GM23248 (cell line): ENCODE measurements around the gene EP400. TPM values are rescaled to one million over a fixed set of nuclear protein-coding genes. Genes with fewer than 3 reads are reported as not detected.

Source experiments
- DNase-seq: peaks from one replicate; pipeline ENCODE4 v3.0.0-alpha.2; 2015
- H2AFZ ChIP-seq: fragments of 200-600 bp; sonication (generic); 2 replicates; pipeline ENCODE4 v1.6.1; 2016; ENCODE audit warnings: antibody characterized with exemption
- H3F3A ChIP-seq: fragments of 200-600 bp; sonication (generic); 2 replicates; pipeline ENCODE4 v1.6.1; 2016; ENCODE audit warnings: mild to moderate bottlenecking, antibody characterized with exemption, mixed run types; ENCODE audit not compliant: insufficient read depth
- H3K27ac ChIP-seq: fragments of 200-600 bp; sonication (generic); 2 replicates; pipeline ENCODE4 v1.5.1; 2016; ENCODE audit warnings: mild to moderate bottlenecking
- H3K27me3 ChIP-seq: fragments of 200-600 bp; sonication (generic); replicated peaks from 2 replicates; pipeline ENCODE4 v1.6.1; 2016; ENCODE audit warnings: mild to moderate bottlenecking; ENCODE audit not compliant: insufficient read depth
- H3K36me3 ChIP-seq: fragments of 200-600 bp; sonication (generic); 2 replicates; pipeline ENCODE4 v1.6.1; 2016; ENCODE audit warnings: low read depth, mild to moderate bottlenecking
- H3K4me1 ChIP-seq: fragments of 200-600 bp; sonication (generic); 2 replicates; pipeline ENCODE4 v1.6.1; 2016; ENCODE audit warnings: mild to moderate bottlenecking; ENCODE audit not compliant: insufficient read depth
- H3K4me2 ChIP-seq: fragments of 200-600 bp; sonication (generic); one replicate; pipeline ENCODE4 v1.6.1; 2016; ENCODE audit warnings: mild to moderate bottlenecking; ENCODE audit not compliant: unreplicated experiment
- H3K4me3 ChIP-seq: fragments of 200-600 bp; sonication (generic); 2 replicates; pipeline ENCODE4 v1.5.1; 2016; ENCODE audit warnings: mild to moderate bottlenecking
- H3K79me2 ChIP-seq: fragments of 200-600 bp; sonication (generic); 2 replicates; pipeline ENCODE4 v1.6.1; 2016; ENCODE audit warnings: mild to moderate bottlenecking; ENCODE audit not compliant: insufficient read depth
- H3K9ac ChIP-seq: fragments of 200-600 bp; sonication (generic); 2 replicates; pipeline ENCODE4 v1.6.1; 2016; ENCODE audit warnings: mild to moderate bottlenecking
- H3K9me2 ChIP-seq: fragments of 200-600 bp; sonication (generic); 2 replicates; pipeline ENCODE4 v1.6.1; 2016; ENCODE audit warnings: mixed run types, mild to moderate bottlenecking, moderate library complexity; ENCODE audit not compliant: insufficient read depth
- H3K9me3 ChIP-seq: fragments of 200-600 bp; sonication (generic); one replicate; pipeline ENCODE4 v1.6.1; 2017; ENCODE audit warnings: low read depth
- H4K20me1 ChIP-seq: fragments of 200-600 bp; sonication (generic); 2 replicates; pipeline ENCODE4 v1.6.0; 2016; ENCODE audit not compliant: insufficient read depth
- EZH2 ChIP-seq: fragments of 200-600 bp; sonication (generic); IDR thresholded peaks from 2 replicates; pipeline ENCODE4 v1.6.1; 2018; ENCODE audit warnings: antibody characterized with exemption, mild to moderate bottlenecking; ENCODE audit not compliant: insufficient read depth, poor library complexity, severe bottlenecking
- EZH2phosphoT487 ChIP-seq: fragments of 200-600 bp; sonication (generic); IDR thresholded peaks from 2 replicates; pipeline ENCODE4 v1.6.1; 2018; ENCODE audit warnings: antibody characterized with exemption, moderate library complexity, mild to moderate bottlenecking, low read depth; ENCODE audit not compliant: insufficient read depth
- WGBS, 2 experiments: methylation state at CpG; one replicate each; pipeline ENCODE4 v1.1.6; 2015 to 2017; ENCODE audit warnings: low lambda C conversion rate in 2 of 2, low coverage in 1 of 2; ENCODE audit errors: missing lambda C conversion rate in 2 of 2; 5-methylcytosine and 5-hydroxymethylcytosine counted together
- in situ Hi-C: fragments of 300-500 bp; cut with MboI; formaldehyde crosslinking; loops from 2 replicates; pipeline ENCODE4 v1.15.0; 2020
- polyA plus RNA-seq: library from polyadenylated mRNA; unstranded; fragments of >200 nt; fragmentation: Nextera tagmentation; extraction: Ambion mirVana; gene quantifications from 2 replicates; pipeline ENCODE4 v1.2.1, GENCODE V29; 2016
- total RNA-seq: library from RNA; depleted of rRNA; stranded (reverse); fragments of >200 nt; shearing (Covaris generic); gene quantifications from 2 replicates; pipeline ENCODE4 v1.2.3, GENCODE V29; 2014

EP400 gene
- total and polyA plus RNA-seq, 2 experiments from 2014 or later: 8.6 to 9.4 TPM

- Histone ChIP-seq H3K4me2 (no peak overlapping the region), H3K9me2 (no peaks in the 10 kb centered on the region), H3K4me1 (no peaks in the 10 kb centered on the region), H4K20me1 (no peaks in the 10 kb centered on the region), H3K9ac (no peak overlapping the region), H2AFZ (no peak overlapping the region), H3F3A (no peaks in the 10 kb centered on the region), H3K27ac (no peak overlapping the region), H3K36me3 (peaks cover 29% of the 10 kb centered on the region; the same call in 1 of the 2 replicates), H3K4me3 (no peak overlapping the region), H3K79me2 (no peaks in the 10 kb centered on the region), H3K9me3 (no peaks in the 10 kb centered on the region), H3K27me3 (no peaks in the 10 kb centered on the region)
- DNase-seq: no peak
- in situ Hi-C loops: no loop called here
- TF ChIP-seq EZH2: no peak
- no peak for TF ChIP-seq EZH2phosphoT487
- 90 to 93% methylated on average over 5 of the region's 5 CpGs for WGBS, 2 experiments
Observed at GRCh38 chr12:132056951-132057350, 107.2 kb downstream of the EP400 start.

GRCh38 chr12:132057691-132058090 is 107.9 kb downstream of the EP400 start:
- H3K9me3 ChIP-seq: no peaks in the 10 kb centered on the region
- TF ChIP-seq EZH2phosphoT487 (no peak), EZH2 (no peak)
- H4K20me1 ChIP-seq: no peaks in the 10 kb centered on the region
- DNase-seq: no peak
- in situ Hi-C loops: no loop called here
- H3K9me2 ChIP-seq: no peaks in the 10 kb centered on the region
- no peaks in the 10 kb centered on the region for H3K4me1 ChIP-seq
- no peak overlapping the region for H3K27ac ChIP-seq
- no peak overlapping the region for H3K4me3 ChIP-seq
- WGBS, 2 experiments: 88% methylated on average over 5 of the region's 5 CpGs
- H3K79me2 ChIP-seq: no peaks in the 10 kb centered on the region
- H3K4me2 ChIP-seq: no peak overlapping the region
- H2AFZ ChIP-seq: no peak overlapping the region
- H3K36me3 ChIP-seq: peaks cover 29% of the 10 kb centered on the region; the same call in 1 of the 2 replicates
- H3F3A ChIP-seq: no peaks in the 10 kb centered on the region
- no peaks in the 10 kb centered on the region for H3K27me3 ChIP-seq
- no peak overlapping the region for H3K9ac ChIP-seq

- in situ Hi-C loops: no loop called here
- DNase-seq: no peak
Observed at GRCh38 chr12:132061197-132061596, 111.5 kb downstream of the EP400 start.

GRCh38 chr12:132061641-132062430 is 112.1 kb downstream of the EP400 start:
- in situ Hi-C loops: no loop called here
- Histone ChIP-seq H3K4me1 (no peaks in the 10 kb centered on the region), H3K4me2 (no peak overlapping the region), H3K9me3 (no peaks in the 10 kb centered on the region), H2AFZ (no peak overlapping the region), H3F3A (no peaks in the 10 kb centered on the region), H3K9me2 (no peaks in the 10 kb centered on the region), H3K27me3 (no peaks in the 10 kb centered on the region), H4K20me1 (no peaks in the 10 kb centered on the region), H3K4me3 (no peak overlapping the region), H3K27ac (no peak overlapping the region), H3K79me2 (no peaks in the 10 kb centered on the region), H3K36me3 (peaks cover 36% of the 10 kb centered on the region; the same call in 1 of the 2 replicates), H3K9ac (no peak overlapping the region)
- TF ChIP-seq EZH2phosphoT487 (no peak), EZH2 (no peak)
- WGBS, 2 experiments: 89% methylated on average over 30 of the region's 30 CpGs
- DNase-seq: no peak

More at GRCh38 chr12:132061197-132061596, 111.5 kb downstream of the EP400 start:
- no peak for TF ChIP-seq EZH2
- no peak for TF ChIP-seq EZH2phosphoT487
- no peak overlapping the region for H3K4me2 ChIP-seq
- H3K79me2 ChIP-seq: no peaks in the 10 kb centered on the region
- peaks cover 39% of the 10 kb centered on the region; the same call in 1 of the 2 replicates for H3K36me3 ChIP-seq
- no peaks in the 10 kb centered on the region for H3K9me3 ChIP-seq
- no peaks in the 10 kb centered on the region for H3K27me3 ChIP-seq
- H3K4me3 ChIP-seq: no peak overlapping the region
- no peaks in the 10 kb centered on the region for H3F3A ChIP-seq
- H2AFZ ChIP-seq: no peak overlapping the region
- H3K9me2 ChIP-seq: no peaks in the 10 kb centered on the region
- no peaks in the 10 kb centered on the region for H3K4me1 ChIP-seq
- no peak overlapping the region for H3K27ac ChIP-seq
- 79 to 84% methylated on average over 7 of the region's 7 CpGs for WGBS, 2 experiments
- no peak overlapping the region for H3K9ac ChIP-seq
- no peaks in the 10 kb centered on the region for H4K20me1 ChIP-seq
